Bone marrow (tissue), 2 donors: ENCODE measurements around the gene BCAS1.

Experiments
- DNase-seq, 2 donors: peaks; one replicate each; lab custom pipeline; 2025; lab: John Stamatoyannopoulos, UW

BCAS1 gene

GRCh38 chr20:53925651-53926401 is 144.6 kb downstream of the BCAS1 start:
- no peak for DNase-seq

GRCh38 chr20:53923566-53924369 is 146.6 kb downstream of the BCAS1 start:
- no peak for DNase-seq

- peak in 1 of 2 donors; percentile 77 for DNase-seq
Measured at GRCh38 chr20:53922901-53923314, 147.5 kb downstream of the BCAS1 start.

GRCh38 chr20:53921443-53921973 is 148.9 kb downstream of the BCAS1 start:
- no peak for DNase-seq

- no peak for DNase-seq
Measured at GRCh38 chr20:53920647-53921245, 149.6 kb downstream of the BCAS1 start.

- DNase-seq, result no peak
Measured at GRCh38 chr20:53919886-53920285, 150.5 kb downstream of the BCAS1 start.

- no peak for DNase-seq
Measured at GRCh38 chr20:53918949-53919361, 151.4 kb downstream of the BCAS1 start.

- DNase-seq, result no peak
Measured at GRCh38 chr20:53918020-53918311, 152.4 kb downstream of the BCAS1 start.

- DNase-seq, result peak in 1 of 2 donors; percentile 21
Measured at GRCh38 chr20:53917145-53918019, 153.0 kb downstream of the BCAS1 start.

GRCh38 chr20:53916173-53916512 is 154.3 kb downstream of the BCAS1 start:
- no peak for DNase-seq

- peak; percentile 78 to 97 for DNase-seq
Measured at GRCh38 chr20:53915446-53916172, 154.8 kb downstream of the BCAS1 start.

GRCh38 chr20:53914781-53915445 is 155.5 kb downstream of the BCAS1 start:
- no peak for DNase-seq

GRCh38 chr20:53914091-53914780 is 156.2 kb downstream of the BCAS1 start:
- DNase-seq, result peak in 1 of 2 donors; percentile 20

- DNase-seq, result no peak
Measured at GRCh38 chr20:53911301-53911700, 159.1 kb downstream of the BCAS1 start.

GRCh38 chr20:53910351-53911002 is 159.9 kb downstream of the BCAS1 start:
- no peak for DNase-seq

GRCh38 chr20:53907968-53908751 is 162.2 kb downstream of the BCAS1 start:
- DNase-seq, result no peak

GRCh38 chr20:53905820-53906191 is 164.6 kb downstream of the BCAS1 start:
- DNase-seq, result no peak

- no peak for DNase-seq
Measured at GRCh38 chr20:53905019-53905819, 165.2 kb downstream of the BCAS1 start.
